PFSK-1 (cell line): Measurements from ENCODE around the gene PSEN2.

Experiments
- FOXP2 ChIP-seq: optimal IDR thresholded peaks from 2 replicates; pipeline ENCODE3; 2011; ENCODE audit warnings: borderline replicate concordance, control low read depth, inconsistent platforms; ENCODE audit not compliant: insufficient read depth; ENCODE audit errors: extremely low read length, extremely low read depth
- POLR2AphosphoS5 ChIP-seq: IDR thresholded peaks from 2 replicates; pipeline ENCODE4 v1.6.1; 2012; ENCODE audit warnings: low read depth, mild to moderate bottlenecking, control low read depth, low read length, moderate library complexity
- SIN3A ChIP-seq: IDR thresholded peaks from 2 replicates; pipeline ENCODE4 v1.6.1; 2012; ENCODE audit warnings: mild to moderate bottlenecking, low read length, moderate library complexity, borderline replicate concordance; ENCODE audit not compliant: insufficient read depth
- TAF1 ChIP-seq: IDR thresholded peaks from 2 replicates; pipeline ENCODE4 v1.6.1; 2012; ENCODE audit warnings: low read length, control low read depth, borderline replicate concordance; ENCODE audit not compliant: insufficient read depth
- TF ChIP-seq, protein P1 (sequence below), 2 experiments: IDR thresholded peaks; 2 replicates each; pipeline versions ENCODE4 v1.6.1 to v1.8.0; 2011 to 2012; ENCODE audit warnings: low read depth in 2 of 2, low read length in 2 of 2, control low read depth in 1 of 2, inconsistent platforms in 1 of 2, mild to moderate bottlenecking in 1 of 2, moderate library complexity in 1 of 2; ENCODE audit not compliant: insufficient read depth in 1 of 2

PSEN2 gene

GRCh38 chr1:226832613-226833012, 37.8 kb upstream of the PSEN2 start:
- TF ChIP-seq, protein P1, sequence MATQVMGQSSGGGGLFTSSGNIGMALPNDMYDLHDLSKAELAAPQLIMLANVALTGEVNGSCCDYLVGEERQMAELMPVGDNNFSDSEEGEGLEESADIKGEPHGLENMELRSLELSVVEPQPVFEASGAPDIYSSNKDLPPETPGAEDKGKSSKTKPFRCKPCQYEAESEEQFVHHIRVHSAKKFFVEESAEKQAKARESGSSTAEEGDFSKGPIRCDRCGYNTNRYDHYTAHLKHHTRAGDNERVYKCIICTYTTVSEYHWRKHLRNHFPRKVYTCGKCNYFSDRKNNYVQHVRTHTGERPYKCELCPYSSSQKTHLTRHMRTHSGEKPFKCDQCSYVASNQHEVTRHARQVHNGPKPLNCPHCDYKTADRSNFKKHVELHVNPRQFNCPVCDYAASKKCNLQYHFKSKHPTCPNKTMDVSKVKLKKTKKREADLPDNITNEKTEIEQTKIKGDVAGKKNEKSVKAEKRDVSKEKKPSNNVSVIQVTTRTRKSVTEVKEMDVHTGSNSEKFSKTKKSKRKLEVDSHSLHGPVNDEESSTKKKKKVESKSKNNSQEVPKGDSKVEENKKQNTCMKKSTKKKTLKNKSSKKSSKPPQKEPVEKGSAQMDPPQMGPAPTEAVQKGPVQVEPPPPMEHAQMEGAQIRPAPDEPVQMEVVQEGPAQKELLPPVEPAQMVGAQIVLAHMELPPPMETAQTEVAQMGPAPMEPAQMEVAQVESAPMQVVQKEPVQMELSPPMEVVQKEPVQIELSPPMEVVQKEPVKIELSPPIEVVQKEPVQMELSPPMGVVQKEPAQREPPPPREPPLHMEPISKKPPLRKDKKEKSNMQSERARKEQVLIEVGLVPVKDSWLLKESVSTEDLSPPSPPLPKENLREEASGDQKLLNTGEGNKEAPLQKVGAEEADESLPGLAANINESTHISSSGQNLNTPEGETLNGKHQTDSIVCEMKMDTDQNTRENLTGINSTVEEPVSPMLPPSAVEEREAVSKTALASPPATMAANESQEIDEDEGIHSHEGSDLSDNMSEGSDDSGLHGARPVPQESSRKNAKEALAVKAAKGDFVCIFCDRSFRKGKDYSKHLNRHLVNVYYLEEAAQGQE (IDR thresholded peaks at IDR 0.05; ENCODE audit: insufficient read depth in 1 of 2, low read depth in 2 of 2, low read length in 2 of 2): no peak
- TF ChIP-seq TAF1 (no peak), POLR2AphosphoS5 (no peak), FOXP2 (no peak), SIN3A (no peak)

GRCh38 chr1:226838456-226838855, 32.0 kb upstream of the PSEN2 start:
- TF ChIP-seq FOXP2 (no peak), POLR2AphosphoS5 (no peak), SIN3A (no peak), TAF1 (no peak)
- TF ChIP-seq, protein P1 (IDR thresholded peaks at IDR 0.05; ENCODE audit: insufficient read depth in 1 of 2, low read depth in 2 of 2, low read length in 2 of 2): no peak

- TF ChIP-seq TAF1: no peak
- TF ChIP-seq SIN3A: no peak
- no peak for TF ChIP-seq POLR2AphosphoS5
Measured at GRCh38 chr1:226845624-226846023, 24.8 kb upstream of the PSEN2 start.

- TF ChIP-seq POLR2AphosphoS5: no peak
- TF ChIP-seq, protein P1 (IDR thresholded peaks at IDR 0.05; ENCODE audit: insufficient read depth in 1 of 2, low read depth in 2 of 2, low read length in 2 of 2): no peak
- no peak for TF ChIP-seq TAF1
- TF ChIP-seq SIN3A: no peak
- TF ChIP-seq FOXP2: no peak
Measured at GRCh38 chr1:226846786-226847185, 23.6 kb upstream of the PSEN2 start.

GRCh38 chr1:226862890-226863289, 7.5 kb upstream of the PSEN2 start:
- TF ChIP-seq FOXP2: no peak

- no peak for TF ChIP-seq POLR2AphosphoS5
Measured at GRCh38 chr1:226863446-226863845, 7.0 kb upstream of the PSEN2 start.

DNA sequence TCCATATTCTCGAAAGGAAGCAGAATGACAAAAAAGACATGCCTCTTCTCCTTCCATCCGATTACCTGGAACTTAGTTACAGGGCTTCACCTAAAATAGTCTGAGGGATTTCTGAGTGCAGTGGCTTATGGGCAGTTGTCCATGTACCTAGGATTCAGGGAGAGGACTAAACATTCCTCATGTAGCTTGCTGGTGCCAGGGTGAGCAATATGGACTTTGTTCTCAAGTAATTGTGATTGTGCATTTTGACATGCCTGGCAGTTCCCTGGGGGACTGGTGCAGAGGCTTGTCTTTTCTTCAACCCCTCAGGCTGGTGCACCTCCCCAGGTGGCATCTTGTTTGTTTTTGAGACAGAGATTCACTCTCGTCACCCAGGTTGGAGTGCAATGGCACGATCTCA, 6.1 kb upstream of the PSEN2 start:
- no peak for TF ChIP-seq POLR2AphosphoS5
- TF ChIP-seq SIN3A: no peak
- TF ChIP-seq TAF1: no peak
- TF ChIP-seq, protein P1 (IDR thresholded peaks at IDR 0.05; ENCODE audit: insufficient read depth in 1 of 2, low read depth in 2 of 2, low read length in 2 of 2): no peak
- no peak for TF ChIP-seq FOXP2
